Neural progenitor cell (in vitro differentiated cells): ENCODE data around the gene RIPOR2.

Source experiments
- CTCF ChIP-seq: fragments of 200-600 bp; sonication (generic); IDR thresholded peaks from 2 replicates; pipeline ENCODE4 v1.5.1; 2017; ENCODE audit warnings: antibody characterized with exemption, mild to moderate bottlenecking
- EZH2phosphoT487 ChIP-seq: fragments of 200-600 bp; sonication (generic); IDR thresholded peaks from 2 replicates; pipeline ENCODE4 v1.6.1; 2017; ENCODE audit warnings: antibody characterized with exemption

GRCh38 chr6:24838081-24838480 lies 97.7 kb downstream of the RIPOR2 start:
- no peak for TF ChIP-seq CTCF
- TF ChIP-seq EZH2phosphoT487: no peak
